Measurements from ENCODE around the gene CIAO3. TPM values are rescaled to one million over a fixed set of nuclear protein-coding genes. Genes with fewer than 3 reads are reported as not detected.
A peak's percentile ranks its signal among the peaks of the same experiment; 100 is the strongest.
"Not testable (repeated sequence)": the region's sequence is repeated elsewhere in the genome, so short reads cannot be mapped to it uniquely, and the experiment has no call there.

Gene CIAO3
- total RNA-seq, 1 experiment from 2014 or later: 32.8 TPM

GRCh38 chr16:754656-755055, 13.9 kb upstream of the CIAO3 start:
- DNase-seq (ENCODE audit: low read depth, low spot score): no peak
- ATAC-seq: no peak
- no TSS peak for BruUV-seq (replicated peaks)
- Histone ChIP-seq H2AFZ (ENCODE audit: low read depth, low read length, poor library complexity, severe bottlenecking) (no peak overlapping the region), H3K27ac (ENCODE audit: low read depth, low read length) (no peak overlapping the region), H3K9me3 (ENCODE audit: control insufficient read depth in 1 of 2, insufficient read depth in 1 of 2, low read depth in 1 of 2, low read length in 2 of 2) (peaks cover 0 to 7% of the 10 kb centered on the region in 2 experiments; a peak in 1 of 4 replicates), H3K27me3 (ENCODE audit: insufficient read depth, low read length) (no peaks in the 10 kb centered on the region), H3K9me2 (ENCODE audit: insufficient read depth) (no peaks in the 10 kb centered on the region), H3K4me3 (replicated peaks in 1 of 2; ENCODE audit: low read depth in 1 of 2, low read length in 2 of 2) (no peak overlapping the region), H3K4me2 (ENCODE audit: low read length) (0 out of 2 replicates have a peak overlapping the region, but pooled peaks have one; percentile 13), H4K20me1 (ENCODE audit: insufficient read depth) (no peaks in the 10 kb centered on the region), H3K36me3 (ENCODE audit: control insufficient read depth in 1 of 2, insufficient read depth in 2 of 2, low read length in 2 of 2) (no peaks in the 10 kb centered on the region), H3K9ac (ENCODE audit: low read length) (no peak overlapping the region), H3K79me2 (ENCODE audit: insufficient read depth, low read length) (no peaks in the 10 kb centered on the region), H3K4me1 (ENCODE audit: control insufficient read depth in 1 of 2, insufficient read depth in 2 of 2, low read length in 2 of 2) (peaks cover 15 to 23% of the 10 kb centered on the region in 2 experiments)
- ChIA-PET RAD21 (ENCODE audit: low non-redundant PET in 1 of 2, low total read pairs in 2 of 2, uncharacterized antibody in 2 of 2, unreplicated experiment in 2 of 2) (no interaction called here), POLR2A (no interaction called here), CTCF (no interaction called here)
- intact Hi-C loops (cut with micrococcal nuclease): no loop called here
- TF ChIP-seq SP1 (IDR thresholded peaks at IDR 0.05; ENCODE audit: low read depth) (no peak), POLR2A (IDR thresholded peaks at IDR 0.05; ENCODE audit: borderline replicate concordance, extremely low read depth, insufficient read depth, insufficient read length) (no peak), REST (IDR thresholded peaks at IDR 0.05; ENCODE audit: low read depth) (no peak), EZH2phosphoT487 (IDR thresholded peaks at IDR 0.05; ENCODE audit: borderline replicate concordance) (no peak), ELF1 (IDR thresholded peaks at IDR 0.05; ENCODE audit: borderline replicate concordance, low read depth) (no peak), ATF3 (IDR thresholded peaks at IDR 0.05) (no peak), POLR2AphosphoS5 (IDR thresholded peaks at IDR 0.05; ENCODE audit: low read depth, low read length) (no peak), TCF7L2 (IDR thresholded peaks at IDR 0.05; ENCODE audit: borderline replicate concordance, extremely low read depth, insufficient read depth, insufficient read length) (no peak), EZH2 (IDR thresholded peaks at IDR 0.05) (no peak), SRF (IDR thresholded peaks at IDR 0.05; ENCODE audit: low read depth) (no peak), RAD21 (IDR thresholded peaks at IDR 0.05; ENCODE audit: low read depth) (no peak), CTCF (IDR thresholded peaks at IDR 0.05 in 2 of 3, conservative IDR thresholded peaks at IDR 0.05 in 1 of 3; ENCODE audit: borderline replicate concordance in 1 of 3, insufficient read depth in 1 of 3, low read depth in 2 of 3, low read length in 2 of 3) (no peak), EGR1 (IDR thresholded peaks at IDR 0.05; ENCODE audit: low read depth) (no peak), CEBPB (IDR thresholded peaks at IDR 0.05; ENCODE audit: low read depth) (no peak), MAX (IDR thresholded peaks at IDR 0.05) (no peak)

- DNase-seq (ENCODE audit: low read depth, low spot score); H3K4me3 ChIP-seq (replicated peaks in 1 of 2; ENCODE audit: low read depth in 1 of 2, low read length in 2 of 2); POLR2A ChIA-PET; H4K20me1 ChIP-seq (ENCODE audit: insufficient read depth); H2AFZ ChIP-seq (ENCODE audit: low read depth, low read length, poor library complexity, severe bottlenecking); H3K36me3 ChIP-seq (ENCODE audit: control insufficient read depth in 1 of 2, insufficient read depth in 2 of 2, low read length in 2 of 2); H3K9me2 ChIP-seq (ENCODE audit: insufficient read depth); BruUV-seq (replicated peaks); H3K9ac ChIP-seq (ENCODE audit: low read length); CTCF ChIA-PET; RAD21 ChIA-PET (ENCODE audit: low non-redundant PET in 1 of 2, low total read pairs in 2 of 2, uncharacterized antibody in 2 of 2, unreplicated experiment in 2 of 2); intact Hi-C loops (cut with micrococcal nuclease); H3K27ac ChIP-seq (ENCODE audit: low read depth, low read length); H3K9me3 ChIP-seq (ENCODE audit: control insufficient read depth in 1 of 2, insufficient read depth in 1 of 2, low read depth in 1 of 2, low read length in 2 of 2); H3K79me2 ChIP-seq (ENCODE audit: insufficient read depth, low read length); H3K27me3 ChIP-seq (ENCODE audit: insufficient read depth, low read length): not testable (repeated sequence)
- 0 out of 2 replicates have a peak, but pooled peaks have one; percentile 24 for ATAC-seq
- Histone ChIP-seq H3K4me2 (ENCODE audit: low read length) (peak overlapping the region; percentile 13; the same call in 1 of the 2 replicates), H3K4me1 (ENCODE audit: control insufficient read depth in 1 of 2, insufficient read depth in 2 of 2, low read length in 2 of 2) (peaks cover 10 to 18% of the 10 kb centered on the region in 2 experiments)
Observed at GRCh38 chr16:754121-754607, 13.4 kb upstream of the CIAO3 start.
